ENCODE measurements around the gene SIPA1L3. TPM values are rescaled to one million over a fixed set of nuclear protein-coding genes. Genes with fewer than 3 reads are reported as not detected.

The SIPA1L3 gene
- total and polyA plus RNA-seq, 11 donors, result 4.7 to 22.9 (median 8.8) TPM

DNA sequence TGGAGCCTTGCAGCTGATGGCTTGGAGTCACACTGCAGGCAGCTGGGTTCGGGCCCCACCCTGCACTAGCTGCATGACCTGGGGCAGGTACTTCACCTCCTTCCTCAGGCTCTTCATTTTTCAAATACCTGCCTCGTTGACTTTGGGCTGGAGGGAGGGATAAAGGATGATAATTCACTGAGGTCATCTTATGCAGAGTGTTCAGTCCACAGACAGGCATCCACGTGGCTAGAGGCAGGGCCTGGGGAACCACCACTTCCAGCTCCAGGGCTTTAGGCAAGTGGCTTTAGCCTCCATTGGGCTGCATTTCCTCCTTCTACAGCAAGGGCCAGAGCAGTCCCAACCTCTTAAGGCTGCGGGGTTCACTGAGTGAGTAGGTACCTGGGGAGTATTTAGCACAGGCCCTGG lies 84.8 kb downstream of the SIPA1L3 start:
- 64 to 89% (median 84%) methylated on average over 3 to 4 of the region's 4 CpGs for WGBS, 4 donors
- intact Hi-C loops (cut with DNase I), result no loop called here
- no peak for ATAC-seq

DNA sequence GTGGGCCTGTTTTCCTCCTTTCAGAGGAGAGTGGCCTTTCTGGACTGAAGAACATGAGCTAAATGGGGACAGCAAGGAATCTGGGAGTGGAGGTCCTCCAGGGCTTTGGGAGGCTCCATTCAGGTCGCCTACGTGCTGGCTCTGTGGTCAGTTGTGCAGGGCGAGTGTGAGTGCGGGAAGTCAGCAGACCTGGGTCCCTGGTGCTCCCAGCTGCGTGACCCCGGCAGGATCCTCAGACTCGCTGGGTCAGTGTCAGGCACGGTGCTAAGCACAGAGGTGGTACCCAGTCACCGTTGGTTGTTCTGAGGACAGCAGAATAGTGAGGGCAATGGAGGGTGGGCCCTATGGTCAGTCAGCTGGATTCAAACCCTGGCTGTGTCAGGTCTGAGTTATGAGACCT lies 85.8 kb downstream of the SIPA1L3 start:
- ATAC-seq, result peak in 1 of 4 donors; percentile 22
- Histone ChIP-seq H3K36me3 (no peaks in the 10 kb centered on the region), H3K27ac (no peak overlapping the region), H3K9me3 (no peaks in the 10 kb centered on the region), H3K4me1 (peaks cover 0 to under 1% (median 0%) of the 10 kb centered on the region in 12 donors), H3K4me3 (no peak overlapping the region), H3K27me3 (no peaks in the 10 kb centered on the region)
- TF ChIP-seq, protein P1, sequence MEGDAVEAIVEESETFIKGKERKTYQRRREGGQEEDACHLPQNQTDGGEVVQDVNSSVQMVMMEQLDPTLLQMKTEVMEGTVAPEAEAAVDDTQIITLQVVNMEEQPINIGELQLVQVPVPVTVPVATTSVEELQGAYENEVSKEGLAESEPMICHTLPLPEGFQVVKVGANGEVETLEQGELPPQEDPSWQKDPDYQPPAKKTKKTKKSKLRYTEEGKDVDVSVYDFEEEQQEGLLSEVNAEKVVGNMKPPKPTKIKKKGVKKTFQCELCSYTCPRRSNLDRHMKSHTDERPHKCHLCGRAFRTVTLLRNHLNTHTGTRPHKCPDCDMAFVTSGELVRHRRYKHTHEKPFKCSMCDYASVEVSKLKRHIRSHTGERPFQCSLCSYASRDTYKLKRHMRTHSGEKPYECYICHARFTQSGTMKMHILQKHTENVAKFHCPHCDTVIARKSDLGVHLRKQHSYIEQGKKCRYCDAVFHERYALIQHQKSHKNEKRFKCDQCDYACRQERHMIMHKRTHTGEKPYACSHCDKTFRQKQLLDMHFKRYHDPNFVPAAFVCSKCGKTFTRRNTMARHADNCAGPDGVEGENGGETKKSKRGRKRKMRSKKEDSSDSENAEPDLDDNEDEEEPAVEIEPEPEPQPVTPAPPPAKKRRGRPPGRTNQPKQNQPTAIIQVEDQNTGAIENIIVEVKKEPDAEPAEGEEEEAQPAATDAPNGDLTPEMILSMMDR (IDR thresholded peaks at IDR 0.05), result no peak
- no peak for TF ChIP-seq POLR2A (IDR thresholded peaks at IDR 0.05)
- WGBS, 4 donors, result 91 to 98% (median 96%) methylated on average over 9 of the region's 9 CpGs
- no peak for DNase-seq
- intact Hi-C loops (cut with DNase I), result no loop called here

More for the DNA sequence above, 84.8 kb downstream of the SIPA1L3 start:
- H3K27me3 ChIP-seq, result no peaks in the 10 kb centered on the region
- TF ChIP-seq, protein P1 (IDR thresholded peaks at IDR 0.05), result no peak
- TF ChIP-seq POLR2A (IDR thresholded peaks at IDR 0.05), result no peak
- no peak for DNase-seq
- no peaks in the 10 kb centered on the region for H3K9me3 ChIP-seq
- H3K36me3 ChIP-seq, result no peaks in the 10 kb centered on the region
- no peaks in the 10 kb centered on the region for H3K4me1 ChIP-seq
- no peak overlapping the region for H3K4me3 ChIP-seq
- H3K27ac ChIP-seq, result no peak overlapping the region

DNA sequence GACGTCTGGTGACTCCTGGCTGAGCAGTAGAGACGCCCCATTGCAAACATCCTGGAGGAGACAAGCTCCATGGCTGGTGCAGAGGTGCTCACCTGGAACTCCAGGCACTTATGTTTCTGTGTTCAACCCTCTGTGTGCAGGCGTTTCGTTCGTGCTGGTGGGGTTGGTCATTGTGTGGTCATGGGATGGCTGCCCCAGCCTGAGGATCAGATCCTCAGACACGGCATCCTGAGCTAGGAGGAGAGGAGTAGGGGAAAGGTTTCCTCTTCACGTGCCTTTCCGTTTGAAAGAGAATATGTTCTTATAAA lies 87.8 kb downstream of the SIPA1L3 start:
- no peaks in the 10 kb centered on the region for H3K27me3 ChIP-seq
- no peak overlapping the region for H3K4me3 ChIP-seq
- TF ChIP-seq, protein P1 (IDR thresholded peaks at IDR 0.05), result no peak
- TF ChIP-seq POLR2A (IDR thresholded peaks at IDR 0.05), result no peak
- H3K4me1 ChIP-seq, result peaks cover 0 to 19% (median 9%) of the 10 kb centered on the region in 12 donors
- no peaks in the 10 kb centered on the region for H3K9me3 ChIP-seq
- ATAC-seq (no peak), DNase-seq (no peak)
- H3K36me3 ChIP-seq, result no peaks in the 10 kb centered on the region
- WGBS, 4 donors, result 83 to 95% (median 88%) methylated on average over 7 to 8 of the region's 8 CpGs
- intact Hi-C loops (cut with DNase I), result no loop called here
- no peak overlapping the region for H3K27ac ChIP-seq

DNA sequence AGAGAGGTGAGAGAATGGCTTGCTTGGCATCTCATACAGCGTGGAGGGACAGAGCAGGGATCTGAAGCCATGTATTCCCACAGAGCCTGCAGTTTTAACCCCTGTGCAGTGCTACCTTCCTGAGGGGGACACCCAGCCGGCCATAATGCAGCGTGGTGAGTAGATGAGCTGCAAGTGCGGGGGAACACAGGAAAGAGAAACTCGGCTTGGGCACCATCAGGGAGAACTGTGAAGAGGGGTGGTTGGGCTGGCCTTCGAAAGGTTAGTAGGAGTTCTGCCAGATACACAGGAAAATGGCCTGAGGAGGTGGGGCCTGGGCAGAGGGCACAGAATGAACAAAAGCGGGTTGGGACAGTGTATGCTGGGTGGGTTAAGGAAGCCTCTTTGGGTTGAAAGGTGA lies 88.3 kb downstream of the SIPA1L3 start:
- DNase-seq, result no peak
- TF ChIP-seq, protein P1 (IDR thresholded peaks at IDR 0.05), result no peak

More for the DNA sequence above, 88.3 kb downstream of the SIPA1L3 start:
- Histone ChIP-seq H3K27ac (no peak overlapping the region), H3K27me3 (no peaks in the 10 kb centered on the region), H3K4me3 (no peak overlapping the region), H3K9me3 (no peaks in the 10 kb centered on the region), H3K36me3 (no peaks in the 10 kb centered on the region), H3K4me1 (peaks cover 0 to 24% (median 11%) of the 10 kb centered on the region in 12 donors)
- intact Hi-C loops (cut with DNase I), result no loop called here
- no peak for ATAC-seq
- WGBS, 4 donors, result 93 to 99% (median 96%) methylated on average over 7 of the region's 7 CpGs

Data from heart left ventricle (tissue), 16 donors.